SK-N-SH (cell line): ENCODE data around the gene RCSD1.

Experiments used
- EZH2phosphoT487 ChIP-seq: fragments of 200-600 bp; sonication (generic); IDR thresholded peaks from 2 replicates; pipeline ENCODE4 v1.6.1; 2017; ENCODE audit warnings: low read depth, mixed run types, mild to moderate bottlenecking, antibody characterized with exemption, moderate library complexity, borderline replicate concordance
- POLR2AphosphoS5 ChIP-seq: IDR thresholded peaks from 2 replicates; pipeline ENCODE4 v1.6.1; 2012; ENCODE audit warnings: low read depth, low read length
- RAD21 ChIP-seq: IDR thresholded peaks from 2 replicates; pipeline ENCODE4 v1.6.1; 2012; ENCODE audit warnings: mild to moderate bottlenecking, low read length

GRCh38 chr1:167738158-167738557, 108.1 kb downstream of the RCSD1 start:
- no peak for TF ChIP-seq EZH2phosphoT487
- TF ChIP-seq POLR2AphosphoS5: no peak
- no peak for TF ChIP-seq RAD21
